Adipose tissue (tissue), 3 donors: ENCODE results near the gene C11orf54. TPM values are rescaled to one million over a fixed set of nuclear protein-coding genes. Genes with fewer than 3 reads are reported as not detected.
"Not testable (repeated sequence)": the region's sequence is repeated elsewhere in the genome, so short reads cannot be mapped to it uniquely, and the experiment has no call there.

Source experiments
- H3K27ac ChIP-seq: one replicate; pipeline ENCODE4 v1.5.1; 2013; ENCODE audit warnings: low read depth, low read length
- WGBS, 3 donors: extraction: QIAGEN DNeasy Blood & Tissue Kit; methylation state at CpG; one replicate each; pipeline ENCODE4 v1.1.7; 2013; 5-methylcytosine and 5-hydroxymethylcytosine counted together
- polyA plus RNA-seq, 3 donors: library from polyadenylated mRNA; stranded (reverse); fragments of 200-250 nt; gene quantifications; one replicate each; pipeline ENCODE4 v1.2.3, GENCODE V29; 2013
- donor health status: healthy with polysubstance abuse.
- donor health status: Bipolar disorder and iron deficiency.
- donor health status: healthy.

C11orf54 gene
- polyA plus RNA-seq, 3 donors = 15.6 to 25.9 (median 17.6) TPM

DNA sequence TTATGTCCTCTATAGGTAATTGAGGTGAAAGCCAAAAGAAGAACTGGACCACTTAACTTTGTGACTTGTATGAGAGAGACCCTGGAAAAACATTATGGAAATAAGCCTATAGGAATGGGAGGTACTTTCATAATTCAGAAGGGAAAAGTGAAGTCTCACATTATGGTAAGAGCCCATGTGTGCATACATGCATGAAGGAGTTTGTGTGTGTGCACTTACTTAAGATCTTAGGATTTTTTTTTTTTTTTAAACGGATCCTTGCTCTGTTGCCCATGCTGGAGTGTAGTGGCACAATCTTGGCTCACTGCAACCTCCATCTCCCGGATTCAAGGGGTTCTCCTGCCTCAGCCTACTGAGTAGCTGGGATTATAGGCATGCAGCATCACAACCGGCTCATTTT lies 15.8 kb downstream of the C11orf54 start:
- WGBS, 3 donors = 90 to 97% (median 93%) methylated on average over 3 of the region's 3 CpGs
- no peak overlapping the region for H3K27ac ChIP-seq

GRCh38 chr11:93757924-93758865 lies 16.7 kb downstream of the C11orf54 start:
- 97 to 98% (median 98%) methylated on average over 38 of the region's 38 CpGs for WGBS, 3 donors
- no peak overlapping the region for H3K27ac ChIP-seq

GRCh38 chr11:93759123-93759522 lies 17.7 kb downstream of the C11orf54 start:
- not testable (repeated sequence) for H3K27ac ChIP-seq
- WGBS, 3 donors = 87 to 93% (median 91%) methylated on average over 4 of the region's 4 CpGs

DNA sequence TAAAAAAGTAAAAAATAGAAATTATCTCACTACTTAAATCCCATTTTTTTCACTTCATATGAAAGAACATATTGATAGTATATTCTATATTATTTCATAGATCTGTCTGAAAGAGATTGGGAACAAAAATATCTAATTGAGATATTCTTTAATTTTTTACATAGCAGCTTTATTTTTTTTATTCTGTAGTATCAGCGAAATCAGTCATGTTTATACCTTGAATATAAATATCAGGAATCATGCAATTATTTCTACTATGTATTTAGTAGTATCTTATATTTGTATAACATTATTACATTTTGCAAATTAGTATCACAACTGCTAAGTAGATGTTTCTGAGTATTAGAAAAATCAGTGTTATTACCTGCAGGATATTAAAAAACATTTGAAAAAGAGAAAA lies 20.4 kb downstream of the C11orf54 start:
- no peak overlapping the region for H3K27ac ChIP-seq
- WGBS, 3 donors = 94 to 97% (median 96%) methylated on average over 1 of the region's 1 CpG

DNA sequence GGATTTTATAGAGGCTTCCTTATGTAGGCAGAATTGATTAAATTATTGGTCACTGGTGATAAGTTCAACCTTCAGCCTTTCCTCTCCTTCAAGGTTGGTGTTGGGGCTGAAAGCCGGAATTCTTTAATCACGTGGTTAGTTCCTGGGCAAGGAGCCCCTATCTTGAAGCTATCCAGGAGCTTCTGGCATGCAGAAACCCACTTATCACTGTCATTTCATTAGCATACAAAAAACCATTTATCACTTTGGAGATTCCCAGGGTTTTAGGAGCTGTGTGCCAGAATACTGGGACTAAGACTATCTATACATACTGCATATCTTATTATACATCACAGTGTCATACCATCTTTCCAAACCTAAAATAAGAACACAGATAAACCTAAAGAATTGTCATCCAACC lies 24.1 kb downstream of the C11orf54 start:
- 40 to 63% (median 51%) methylated on average over 2 of the region's 2 CpGs for WGBS, 3 donors
- H3K27ac ChIP-seq = no peak overlapping the region

- 49 to 81% (median 80%) methylated on average over 5 of the region's 5 CpGs for WGBS, 3 donors
- no peak overlapping the region for H3K27ac ChIP-seq
Observed at GRCh38 chr11:93766504-93766903, 25.0 kb downstream of the C11orf54 start.

- 77 to 88% (median 86%) methylated on average over 3 of the region's 3 CpGs for WGBS, 3 donors
- no peak overlapping the region for H3K27ac ChIP-seq
Observed at GRCh38 chr11:93767018-93767417, 25.5 kb downstream of the C11orf54 start.

- 27 to 58% (median 49%) methylated on average over 1 of the region's 1 CpG for WGBS, 3 donors
- no peak overlapping the region for H3K27ac ChIP-seq
Observed at GRCh38 chr11:93770160-93770559, 28.7 kb downstream of the C11orf54 start.

- 94 to 98% (median 98%) methylated on average over 4 of the region's 4 CpGs for WGBS, 3 donors
- no peak overlapping the region for H3K27ac ChIP-seq
Observed at GRCh38 chr11:93772123-93772522, 30.7 kb downstream of the C11orf54 start.

- WGBS, 3 donors = 82 to 95% (median 94%) methylated on average over 3 of the region's 3 CpGs
- no peak overlapping the region for H3K27ac ChIP-seq
Observed at GRCh38 chr11:93773045-93773477, 31.6 kb downstream of the C11orf54 start.

DNA sequence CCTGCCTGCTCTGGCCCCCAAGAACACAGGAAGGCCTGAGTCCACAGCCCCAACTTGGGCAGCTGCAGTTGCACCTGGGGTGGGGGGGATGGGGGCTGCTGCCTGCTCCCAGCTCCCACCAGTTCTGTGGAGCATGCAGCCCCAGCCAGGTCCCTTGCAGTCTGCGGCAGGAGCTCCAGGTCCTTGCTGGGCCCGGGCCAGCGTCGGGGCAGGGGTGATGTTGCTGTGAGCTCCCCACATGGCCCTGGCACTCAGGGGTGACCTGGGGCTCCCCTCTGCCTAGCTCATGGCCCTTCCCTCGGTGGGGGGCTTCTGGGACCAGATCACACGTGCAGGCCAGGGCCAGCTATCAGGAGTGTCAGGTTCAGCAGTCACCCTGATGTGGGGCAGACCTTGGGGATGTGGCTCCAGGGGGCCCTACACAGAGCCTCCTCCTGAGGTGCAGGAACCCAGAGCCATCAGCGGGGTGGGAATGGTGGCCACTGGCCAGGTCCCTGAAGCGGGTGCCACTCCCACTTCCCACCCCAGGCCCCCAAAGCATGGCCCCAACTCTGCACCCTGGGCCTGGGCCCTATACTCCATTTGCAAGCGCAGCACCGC lies 32.2 kb downstream of the C11orf54 start:
- 89 to 91% (median 90%) methylated on average over 9 to 10 of the region's 10 CpGs for WGBS, 3 donors
- H3K27ac ChIP-seq = no peak overlapping the region

- not testable (repeated sequence) for H3K27ac ChIP-seq
- 81 to 94% (median 85%) methylated on average over 3 of the region's 3 CpGs for WGBS, 3 donors
Observed at GRCh38 chr11:93774560-93774959, 33.1 kb downstream of the C11orf54 start.

DNA sequence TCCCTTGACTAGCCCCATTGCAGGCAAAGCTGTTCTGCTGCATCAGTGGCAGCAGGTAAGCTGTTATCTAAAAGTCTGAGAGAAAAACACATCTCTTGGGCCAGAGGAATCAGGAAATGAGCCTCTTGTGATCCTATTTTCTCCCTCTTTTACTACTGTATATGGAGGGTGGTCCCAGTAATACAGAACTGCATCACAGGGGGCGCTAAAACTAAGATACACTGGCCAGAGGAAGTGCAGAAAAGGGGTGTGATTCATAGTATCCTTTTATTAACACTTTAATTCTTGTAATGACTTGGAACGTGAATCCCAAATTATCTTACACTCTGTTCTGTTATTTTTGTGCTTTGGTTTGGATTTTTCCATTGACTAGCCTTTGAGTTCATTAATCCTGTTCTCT lies 33.8 kb downstream of the C11orf54 start:
- no peak overlapping the region for H3K27ac ChIP-seq
- 58 to 65% (median 60%) methylated on average over 2 of the region's 2 CpGs for WGBS, 3 donors

DNA sequence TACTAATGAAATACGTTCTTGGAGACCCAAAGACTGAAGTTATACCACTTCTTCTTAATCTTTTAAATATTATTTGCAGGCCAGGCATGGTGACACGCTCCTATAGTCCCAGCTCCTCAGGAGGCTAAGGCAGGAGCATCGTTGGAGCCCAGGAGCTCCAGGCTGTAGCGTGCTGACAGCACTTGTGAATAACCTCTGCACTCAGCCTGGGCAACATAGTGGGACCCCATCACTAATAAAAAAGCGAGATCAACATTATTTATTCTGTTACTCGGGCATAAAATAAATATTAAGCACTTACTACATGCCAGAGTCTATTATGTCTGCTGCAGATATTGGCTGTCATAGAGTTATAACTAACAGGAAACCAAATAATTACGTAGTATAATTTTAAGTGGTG lies 41.9 kb downstream of the C11orf54 start:
- H3K27ac ChIP-seq = no peak overlapping the region
- 50 to 60% (median 52%) methylated on average over 7 of the region's 7 CpGs for WGBS, 3 donors

DNA sequence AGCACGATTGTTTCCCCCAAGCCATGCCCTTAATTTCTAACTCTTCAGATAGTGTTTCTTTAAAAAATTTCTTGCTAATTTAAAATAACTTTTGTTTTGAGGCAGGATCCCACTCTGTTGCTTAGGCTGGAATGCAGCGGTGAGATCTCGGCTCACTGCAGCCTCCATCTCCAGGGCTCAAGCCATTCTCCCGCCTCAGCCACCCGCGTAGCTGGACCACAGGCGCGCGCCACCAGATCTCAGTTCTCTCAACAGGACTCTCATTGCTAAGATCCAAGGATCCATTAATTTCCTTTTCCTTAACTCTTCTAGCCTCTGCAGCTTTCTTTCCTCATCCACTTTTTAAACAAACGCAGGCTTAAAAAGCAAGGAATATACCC lies 42.3 kb downstream of the C11orf54 start:
- H3K27ac ChIP-seq = no peak overlapping the region
- 0% methylated on average over 10 of the region's 10 CpGs for WGBS, 3 donors

GRCh38 chr11:93784145-93784934 lies 42.9 kb downstream of the C11orf54 start, which contains the start of gene MED17:
Gene MED17 (plus strand): TSS chr11:93784282. CDS start chr11:93784514, 232 bp downstream.
- WGBS, 3 donors = 0 to 1% (median 0%) methylated on average over 58 to 72 of the region's 72 CpGs
- peak within 1 kb of the TSS; percentile 86 for H3K27ac ChIP-seq

- WGBS, 3 donors = 0 to 1% (median 0%) methylated on average over 13 of the region's 13 CpGs
- no peak overlapping the region for H3K27ac ChIP-seq
Observed at GRCh38 chr11:93784935-93785360, 43.5 kb downstream of the C11orf54 start.

DNA sequence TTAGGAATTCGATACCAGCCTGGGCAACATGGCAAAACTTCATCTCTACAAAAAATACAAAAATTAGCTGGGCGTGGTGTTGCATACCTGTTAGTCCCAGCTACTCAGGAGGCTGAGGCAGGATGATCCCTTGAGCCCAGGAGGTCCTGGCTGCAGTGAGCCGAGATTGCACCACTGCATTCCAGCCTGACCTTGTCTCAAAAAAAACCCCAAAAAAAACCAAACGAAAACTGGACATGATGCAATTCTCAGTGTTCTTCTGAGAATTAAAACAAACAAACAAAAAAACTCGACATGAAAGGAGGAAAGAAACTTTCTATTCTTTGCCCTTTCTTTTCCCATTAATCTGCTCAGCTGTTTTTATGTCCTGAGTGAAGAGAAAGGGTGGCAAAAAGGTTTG lies 50.0 kb downstream of the C11orf54 start:
- H3K27ac ChIP-seq = no peak overlapping the region
- WGBS, 3 donors = 82 to 84% (median 83%) methylated on average over 5 of the region's 5 CpGs
